Measurements from ENCODE around the gene MAMDC4. TPM values are rescaled to one million over a fixed set of nuclear protein-coding genes. Genes with fewer than 3 reads are reported as not detected.

MAMDC4 gene
- total and polyA plus RNA-seq, 2 of the 13 experiments (the other 11 are each of a cell fraction or from before 2014, with no cell fraction given), result 6.0 to 6.8 TPM

- no TSS peak for BruUV-seq (replicated peaks)
- H3K9ac ChIP-seq (ENCODE audit: insufficient read depth, low read depth, low read length), result peak overlapping the region; percentile 5; the same call in 1 of the 2 replicates
- H3K27ac ChIP-seq (ENCODE audit: extremely low read length, insufficient read depth, low read length), result no peak overlapping the region
- no peak overlapping the region for H3K4me3 ChIP-seq (replicated peaks in 1 of 3; ENCODE audit: insufficient read depth in 1 of 3, low read depth in 2 of 3, low read length in 3 of 3)
- ChIA-PET POLR2A (interaction anchor here (0.6 to 1.5 kb wide), 3 partner anchors 10 to 52 kb away, joined by 3 read pairs; partner anchors contain the start of gene TRAF2), CTCF (ENCODE audit: low intra/inter-chr PET ratio, low total read pairs) (no interaction called here)
- in situ Hi-C loops (cut with HindIII; ENCODE audit: extremely low pct_ligation_motif_present, low pct_unique_long_range_greater_than_20kb) (no loop called here), intact Hi-C loops (cut with micrococcal nuclease; ENCODE audit: unreplicated experiment) (no loop called here)
- H3K9me3 ChIP-seq (ENCODE audit: low read length), result no peaks in the 10 kb centered on the region
- H4K20me1 ChIP-seq (ENCODE audit: insufficient read depth, low read length), result peaks cover 8% of the 10 kb centered on the region
- peaks cover 9% of the 10 kb centered on the region for H3K4me1 ChIP-seq (ENCODE audit: insufficient read depth, low read length)
- no peak overlapping the region for H3K4me2 ChIP-seq (ENCODE audit: low read depth, low read length)
- ATAC-seq (no peak), DNase-seq (ENCODE audit: low spot score) (no peak), FAIRE-seq (no peak)
- H3K36me3 ChIP-seq (replicated peaks in 1 of 2; ENCODE audit: control insufficient read depth in 1 of 2, insufficient read depth in 2 of 2, low read length in 2 of 2), result peaks cover 14 to 38% of the 10 kb centered on the region in 2 experiments
- no peaks in the 10 kb centered on the region for H3K27me3 ChIP-seq (ENCODE audit: control insufficient read depth in 1 of 2, insufficient read depth in 2 of 2, low read length in 2 of 2)
- peaks cover 54% of the 10 kb centered on the region for H3K79me2 ChIP-seq (ENCODE audit: insufficient read depth, low read length)
- TF ChIP-seq ZBTB4 (CRISPR knock-in tag; IDR thresholded peaks at IDR 0.05; ENCODE audit: borderline replicate concordance) (no peak), AGO2 (optimal IDR thresholded peaks at IDR 0.05; ENCODE audit: low read depth, low read length) (peak; percentile 31)
- no peak overlapping the region for H2AFZ ChIP-seq (ENCODE audit: low read length)
- WGBS (ENCODE audit: low lambda C conversion rate), result 86% methylated on average over 7 of the region's 11 CpGs
Measured at GRCh38 chr9:136896027-136896426, 43.9 kb downstream of the MAMDC4 start.

- Histone ChIP-seq H3K4me1 (ENCODE audit: insufficient read depth, low read length) (peaks cover 27% of the 10 kb centered on the region), H3K79me2 (ENCODE audit: insufficient read depth, low read length) (peaks cover 34% of the 10 kb centered on the region), H3K4me2 (ENCODE audit: low read depth, low read length) (no peak overlapping the region), H3K9ac (ENCODE audit: insufficient read depth, low read depth, low read length) (no peak overlapping the region), H3K27me3 (ENCODE audit: control insufficient read depth in 1 of 2, insufficient read depth in 2 of 2, low read length in 2 of 2) (no peaks in the 10 kb centered on the region), H2AFZ (ENCODE audit: low read length) (no peak overlapping the region), H3K9me3 (ENCODE audit: low read length) (no peaks in the 10 kb centered on the region), H3K27ac (ENCODE audit: extremely low read length, insufficient read depth, low read length) (no peak overlapping the region), H4K20me1 (ENCODE audit: insufficient read depth, low read length) (peaks cover 12% of the 10 kb centered on the region), H3K4me3 (replicated peaks in 1 of 3; ENCODE audit: insufficient read depth in 1 of 3, low read depth in 2 of 3, low read length in 3 of 3) (no peak overlapping the region), H3K36me3 (replicated peaks in 1 of 2; ENCODE audit: control insufficient read depth in 1 of 2, insufficient read depth in 2 of 2, low read length in 2 of 2) (peaks cover 17 to 38% of the 10 kb centered on the region in 2 experiments)
- WGBS (ENCODE audit: low lambda C conversion rate), result 94% methylated on average over 9 of the region's 21 CpGs
- DNase-seq (ENCODE audit: low spot score) (no peak), FAIRE-seq (no peak), ATAC-seq (no peak)
- BruUV-seq (replicated peaks), result no TSS peak
- ChIA-PET POLR2A (interaction anchor here (1.3 to 1.6 kb wide), 2 partner anchors 12 to 17 kb away, joined by 4 to 5 read pairs; partner anchors contain the start of gene TRAF2), CTCF (ENCODE audit: low intra/inter-chr PET ratio, low total read pairs) (no interaction called here)
- in situ Hi-C loops (cut with HindIII; ENCODE audit: extremely low pct_ligation_motif_present, low pct_unique_long_range_greater_than_20kb), result no loop called here
- intact Hi-C loops (cut with micrococcal nuclease; ENCODE audit: unreplicated experiment), result no loop called here
- TF ChIP-seq DMAP1 (CRISPR knock-in tag; IDR thresholded peaks at IDR 0.05), result no peak
- TF ChIP-seq ZNF577 (CRISPR knock-in tag; IDR thresholded peaks at IDR 0.05; ENCODE audit: borderline replicate concordance, low read depth), result no peak
- TF ChIP-seq MYNN (CRISPR knock-in tag; IDR thresholded peaks at IDR 0.05; ENCODE audit: low read depth), result no peak
- TF ChIP-seq ARID3A (IDR thresholded peaks at IDR 0.05; ENCODE audit: low read depth, low read length), result no peak
- no peak for TF ChIP-seq ZSCAN30 (CRISPR knock-in tag; IDR thresholded peaks at IDR 0.05)
- TF ChIP-seq ASH2L (IDR thresholded peaks at IDR 0.05; ENCODE audit: insufficient read length, low read depth, low read length), result no peak
- TF ChIP-seq NFE2 (CRISPR knock-in tag; IDR thresholded peaks at IDR 0.05), result no peak
- no peak for TF ChIP-seq MYC (CRISPR knock-in tag; IDR thresholded peaks at IDR 0.05; ENCODE audit: borderline replicate concordance)
- TF ChIP-seq SIN3B (IDR thresholded peaks at IDR 0.05; ENCODE audit: low read length), result no peak
Measured at GRCh38 chr9:136898483-136899100, 46.4 kb downstream of the MAMDC4 start.
